Measurements from ENCODE around the gene ETNK1. TPM values are rescaled to one million over a fixed set of nuclear protein-coding genes. Genes with fewer than 3 reads are reported as not detected.

The ETNK1 gene
- total and polyA plus RNA-seq, 2 donors (not counting 1 experiment from before 2014, with no cell fraction given), result 19.4 to 106 TPM

DNA sequence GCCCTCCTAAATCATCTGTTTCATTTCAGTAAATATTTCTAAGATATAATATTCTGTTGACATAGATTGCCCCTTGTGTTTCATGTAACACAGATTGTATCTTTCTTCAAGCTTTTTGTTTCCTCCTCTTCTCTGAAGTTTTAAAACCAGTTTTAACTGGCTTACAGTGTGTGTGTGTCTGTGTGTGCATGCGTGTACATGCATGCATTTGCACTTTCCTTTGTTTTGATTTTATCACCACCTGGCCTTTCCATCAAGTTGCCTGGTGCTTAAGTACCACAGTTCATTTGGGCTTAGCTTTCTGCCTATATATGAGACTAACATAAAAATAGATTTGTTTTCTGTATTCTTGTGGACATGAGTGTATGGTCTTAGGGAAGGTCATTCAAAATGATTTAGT lies 31.9 kb downstream of the ETNK1 start:
- no peaks in the 10 kb centered on the region for H3K9me3 ChIP-seq (ENCODE audit: control extremely low read depth in 1 of 3, control insufficient read depth in 2 of 3, insufficient read depth in 1 of 3, low read length in 2 of 3)
- no peak for ATAC-seq (ENCODE audit: low read depth)

DNA sequence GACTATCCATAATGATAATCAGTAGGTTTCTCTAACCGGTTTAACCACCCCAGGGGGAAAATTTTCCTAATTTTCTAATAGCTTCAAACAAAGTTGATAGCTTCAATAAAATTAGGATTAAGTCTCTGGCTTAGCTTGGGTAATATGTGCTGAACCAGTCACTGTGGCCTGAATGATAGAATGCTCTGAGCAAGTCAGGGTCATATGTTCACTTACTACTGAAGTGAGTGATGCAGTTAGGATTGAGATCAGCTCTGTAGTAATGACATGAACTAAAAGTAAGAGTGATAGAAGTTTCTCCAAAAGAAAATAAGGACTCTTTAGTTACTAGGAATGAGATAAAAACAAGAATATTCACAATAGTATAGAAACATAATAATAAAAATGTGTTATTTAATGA lies 32.6 kb downstream of the ETNK1 start:
- no peak for ATAC-seq (ENCODE audit: low read depth)
- DNase-seq, result no peak
- H3K36me3 ChIP-seq (replicated peaks in 1 of 2; ENCODE audit: control extremely low read depth in 1 of 2, control insufficient read depth in 1 of 2, extremely low read depth in 1 of 2, insufficient read depth in 2 of 2, low read length in 1 of 2), result peaks cover 0 to 4% of the 10 kb centered on the region in 2 experiments
- peaks cover 41% of the 10 kb centered on the region for H3K79me2 ChIP-seq (ENCODE audit: control insufficient read depth, insufficient read depth, low read length)
- H4K20me1 ChIP-seq (ENCODE audit: control insufficient read depth, insufficient read depth, low read length, poor library complexity, severe bottlenecking), result peaks cover 7% of the 10 kb centered on the region
- H3K4me1 Mint-ChIP-seq, result peaks cover 13% of the 10 kb centered on the region
- no peak overlapping the region for H2AFZ ChIP-seq (ENCODE audit: insufficient read depth, low read depth, low read length, poor library complexity, severe bottlenecking)
- no peak overlapping the region for H3K9ac ChIP-seq (ENCODE audit: low read length)
- no peak overlapping the region for H3K4me3 ChIP-seq (ENCODE audit: control extremely low read depth in 1 of 5, extremely low read depth in 1 of 5, insufficient read depth in 1 of 5, low read depth in 2 of 5, low read length in 4 of 5)
- WGBS (ENCODE audit: insufficient coverage), result no CpG with 5 or more reads among the region's 1 CpG
- H3K4me2 ChIP-seq (replicated peaks; ENCODE audit: low read depth, low read length, poor library complexity, severe bottlenecking), result no peak overlapping the region
- intact Hi-C loops (cut with micrococcal nuclease), result no loop called here
- H3K27me3 ChIP-seq (replicated peaks in 1 of 4; ENCODE audit: control extremely low read depth in 1 of 4, control insufficient read depth in 3 of 4, insufficient read depth in 4 of 4, low read length in 3 of 4), result no peaks in the 10 kb centered on the region
- H3K27ac Mint-ChIP-seq, result no peak overlapping the region
- TF ChIP-seq EZH2 (IDR thresholded peaks at IDR 0.05; ENCODE audit: borderline replicate concordance, insufficient read depth, low read depth, low read length, poor library complexity, severe bottlenecking), result no peak
- TF ChIP-seq, protein P1, sequence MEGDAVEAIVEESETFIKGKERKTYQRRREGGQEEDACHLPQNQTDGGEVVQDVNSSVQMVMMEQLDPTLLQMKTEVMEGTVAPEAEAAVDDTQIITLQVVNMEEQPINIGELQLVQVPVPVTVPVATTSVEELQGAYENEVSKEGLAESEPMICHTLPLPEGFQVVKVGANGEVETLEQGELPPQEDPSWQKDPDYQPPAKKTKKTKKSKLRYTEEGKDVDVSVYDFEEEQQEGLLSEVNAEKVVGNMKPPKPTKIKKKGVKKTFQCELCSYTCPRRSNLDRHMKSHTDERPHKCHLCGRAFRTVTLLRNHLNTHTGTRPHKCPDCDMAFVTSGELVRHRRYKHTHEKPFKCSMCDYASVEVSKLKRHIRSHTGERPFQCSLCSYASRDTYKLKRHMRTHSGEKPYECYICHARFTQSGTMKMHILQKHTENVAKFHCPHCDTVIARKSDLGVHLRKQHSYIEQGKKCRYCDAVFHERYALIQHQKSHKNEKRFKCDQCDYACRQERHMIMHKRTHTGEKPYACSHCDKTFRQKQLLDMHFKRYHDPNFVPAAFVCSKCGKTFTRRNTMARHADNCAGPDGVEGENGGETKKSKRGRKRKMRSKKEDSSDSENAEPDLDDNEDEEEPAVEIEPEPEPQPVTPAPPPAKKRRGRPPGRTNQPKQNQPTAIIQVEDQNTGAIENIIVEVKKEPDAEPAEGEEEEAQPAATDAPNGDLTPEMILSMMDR (IDR thresholded peaks at IDR 0.05), result no peak
- CTCF ChIA-PET, result no interaction called here
- H3K9me3 ChIP-seq (ENCODE audit: control extremely low read depth in 1 of 3, control insufficient read depth in 2 of 3, insufficient read depth in 1 of 3, low read length in 2 of 3), result no peaks in the 10 kb centered on the region
- H3K4me3 Mint-ChIP-seq, result no peak overlapping the region
- H3K4me1 ChIP-seq (ENCODE audit: control insufficient read depth in 2 of 2, insufficient read depth in 2 of 2, low read length in 2 of 2), result peaks cover 6 to 15% of the 10 kb centered on the region in 2 donors
- H3K27ac ChIP-seq (ENCODE audit: low read length in 2 of 2), result no peak overlapping the region
- POLR2A ChIA-PET, result no interaction called here
- no peaks in the 10 kb centered on the region for H3K9me3 Mint-ChIP-seq (ENCODE audit: insufficient read depth)
- H3K27me3 Mint-ChIP-seq, result no peaks in the 10 kb centered on the region

More for the DNA sequence above, 31.9 kb downstream of the ETNK1 start:
- WGBS (ENCODE audit: insufficient coverage), result no CpG with 5 or more reads among the region's 1 CpG
- Histone ChIP-seq H3K4me3 (ENCODE audit: control extremely low read depth in 1 of 5, extremely low read depth in 1 of 5, insufficient read depth in 1 of 5, low read depth in 2 of 5, low read length in 4 of 5) (no peak overlapping the region), H4K20me1 (ENCODE audit: control insufficient read depth, insufficient read depth, low read length, poor library complexity, severe bottlenecking) (peaks cover 7% of the 10 kb centered on the region), H2AFZ (ENCODE audit: insufficient read depth, low read depth, low read length, poor library complexity, severe bottlenecking) (no peak overlapping the region), H3K27me3 (replicated peaks in 1 of 4; ENCODE audit: control extremely low read depth in 1 of 4, control insufficient read depth in 3 of 4, insufficient read depth in 4 of 4, low read length in 3 of 4) (no peaks in the 10 kb centered on the region), H3K79me2 (ENCODE audit: control insufficient read depth, insufficient read depth, low read length) (peaks cover 41% of the 10 kb centered on the region), H3K9ac (ENCODE audit: low read length) (no peak overlapping the region), H3K36me3 (replicated peaks in 1 of 2; ENCODE audit: control extremely low read depth in 1 of 2, control insufficient read depth in 1 of 2, extremely low read depth in 1 of 2, insufficient read depth in 2 of 2, low read length in 1 of 2) (peaks cover 2 to 4% of the 10 kb centered on the region in 2 experiments), H3K4me2 (replicated peaks; ENCODE audit: low read depth, low read length, poor library complexity, severe bottlenecking) (no peak overlapping the region), H3K27ac (ENCODE audit: low read length in 2 of 2) (no peak overlapping the region), H3K4me1 (ENCODE audit: control insufficient read depth in 2 of 2, insufficient read depth in 2 of 2, low read length in 2 of 2) (peaks cover 6 to 15% of the 10 kb centered on the region in 2 donors)
- ChIA-PET CTCF (no interaction called here), POLR2A (no interaction called here)
- Mint-ChIP-seq H3K4me1 (peaks cover 17% of the 10 kb centered on the region), H3K27me3 (no peaks in the 10 kb centered on the region), H3K4me3 (no peak overlapping the region), H3K27ac (no peak overlapping the region), H3K9me3 (ENCODE audit: insufficient read depth) (no peaks in the 10 kb centered on the region)
- intact Hi-C loops (cut with micrococcal nuclease), result no loop called here
- no peak for DNase-seq
- TF ChIP-seq, protein P1 (IDR thresholded peaks at IDR 0.05), result no peak
- TF ChIP-seq EZH2 (IDR thresholded peaks at IDR 0.05; ENCODE audit: borderline replicate concordance, insufficient read depth, low read depth, low read length, poor library complexity, severe bottlenecking), result no peak
